GM19240 (cell line): Measurements from ENCODE around the gene BMAL2.

Experiments used
- DNase-seq: peaks from one replicate; pipeline ENCODE4 v3.0.0; 2011; ENCODE audit warnings: low spot score; ENCODE audit not compliant: insufficient read length

Gene BMAL2

DNA sequence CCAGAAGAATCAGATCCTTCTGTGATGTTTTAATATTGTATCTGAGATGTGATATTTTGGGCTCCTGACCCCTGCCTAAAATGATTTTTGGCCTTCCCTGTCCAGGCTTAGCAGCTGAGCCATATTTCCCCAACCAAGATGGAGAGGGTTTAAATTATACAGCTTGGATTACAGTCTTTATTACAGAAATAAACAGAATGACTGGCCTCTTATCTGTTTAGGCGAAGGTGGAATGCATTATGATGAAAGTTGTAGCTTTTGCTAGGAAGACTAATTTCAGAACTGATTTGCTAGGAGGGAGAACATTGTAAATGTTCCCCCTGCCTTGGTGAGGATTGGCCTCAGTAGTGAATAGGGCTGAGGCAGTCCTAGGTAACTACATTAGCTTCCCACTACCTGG, 23.3 kb downstream of the BMAL2 start:
- no peak for DNase-seq

DNA sequence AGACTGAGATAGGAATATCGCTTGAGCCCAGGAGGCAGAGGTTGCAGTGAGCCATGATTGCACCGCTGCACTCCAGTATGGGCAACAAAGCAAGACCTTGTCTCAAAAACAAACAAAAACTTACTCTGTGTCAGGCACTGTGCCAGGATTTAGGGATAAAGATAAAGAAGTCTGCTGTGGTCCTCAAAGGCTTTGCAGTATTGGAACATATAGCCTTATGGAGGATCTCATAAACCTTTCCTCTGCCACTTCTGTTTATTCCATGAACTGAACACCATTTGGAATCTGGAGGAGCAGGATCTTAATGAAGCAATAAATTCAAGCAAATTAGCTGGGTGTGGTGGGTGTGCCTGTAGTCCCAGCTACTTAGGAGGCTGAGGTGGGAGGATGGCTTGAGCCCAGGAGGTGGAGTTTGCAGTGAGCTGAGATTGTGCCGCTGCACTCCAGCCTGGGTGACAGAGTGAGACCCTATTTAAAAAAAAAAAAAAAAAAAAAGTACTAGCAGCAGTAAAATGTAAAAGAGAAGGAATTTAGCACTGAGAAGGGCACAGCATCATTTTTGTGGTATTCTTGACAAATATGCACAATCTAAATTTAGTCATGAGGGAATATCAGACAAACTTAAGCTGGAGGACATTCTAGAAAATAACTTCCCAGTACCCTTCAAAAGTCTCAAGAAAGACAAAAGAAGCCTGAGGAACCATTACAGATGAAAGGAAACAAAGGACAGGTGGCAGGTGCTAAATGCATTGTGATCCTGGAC, 27.1 kb downstream of the BMAL2 start:
- no peak for DNase-seq

DNA sequence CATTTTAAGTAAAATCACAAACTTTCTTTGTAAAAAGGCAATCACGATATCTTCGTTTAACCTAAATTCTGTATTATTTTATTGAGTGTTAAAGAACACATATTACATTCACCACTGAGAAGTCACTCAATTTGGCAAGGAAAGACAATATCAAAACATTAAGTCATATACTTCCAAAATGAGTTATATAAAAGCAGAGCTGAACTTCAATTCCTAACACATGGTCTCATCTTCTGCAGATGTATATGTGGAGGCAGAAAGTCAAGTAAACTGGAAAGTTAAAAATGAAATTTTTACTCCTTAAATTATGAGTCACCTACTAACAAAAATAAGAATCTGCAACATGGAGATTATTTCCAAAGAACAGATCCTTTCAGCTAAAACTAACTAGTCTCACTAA, 28.7 kb downstream of the BMAL2 start:
- DNase-seq = no peak

DNA sequence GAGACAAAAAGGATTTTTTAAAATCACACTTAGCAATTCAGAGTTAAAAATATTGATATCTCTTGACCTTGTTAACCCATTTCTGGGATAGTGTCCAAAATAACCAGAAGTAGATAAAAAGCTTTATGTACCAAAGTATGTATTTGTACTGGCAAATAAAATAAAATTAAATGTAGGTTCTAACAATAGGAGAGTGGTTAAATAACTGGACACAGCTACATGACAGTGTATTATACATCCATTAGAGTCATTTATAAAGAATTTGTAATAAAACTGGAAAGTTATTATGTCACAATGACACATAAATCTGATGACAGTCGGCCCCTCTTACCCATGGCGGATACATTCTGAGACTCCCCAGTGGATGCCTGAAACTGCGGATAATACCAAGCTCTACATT, 34.0 kb downstream of the BMAL2 start:
- DNase-seq = no peak

DNA sequence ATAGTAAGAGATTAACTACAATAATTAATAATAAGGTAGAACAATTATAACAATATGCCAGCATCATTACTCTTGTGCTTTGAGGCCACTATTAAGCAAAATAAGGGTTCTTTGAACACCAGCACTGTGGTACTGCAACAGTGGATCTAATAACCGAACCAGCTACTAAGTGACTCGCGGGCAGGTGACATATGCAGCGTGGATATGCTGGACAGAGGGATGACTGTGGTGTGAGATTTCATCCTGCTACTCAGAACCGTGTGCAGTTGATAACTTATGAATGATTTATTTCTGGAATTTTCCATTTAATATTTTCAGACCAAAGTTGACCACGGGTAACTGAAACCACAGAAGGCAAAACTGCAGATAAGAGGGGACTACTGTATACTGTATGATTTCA, 34.4 kb downstream of the BMAL2 start:
- DNase-seq = no peak

DNA sequence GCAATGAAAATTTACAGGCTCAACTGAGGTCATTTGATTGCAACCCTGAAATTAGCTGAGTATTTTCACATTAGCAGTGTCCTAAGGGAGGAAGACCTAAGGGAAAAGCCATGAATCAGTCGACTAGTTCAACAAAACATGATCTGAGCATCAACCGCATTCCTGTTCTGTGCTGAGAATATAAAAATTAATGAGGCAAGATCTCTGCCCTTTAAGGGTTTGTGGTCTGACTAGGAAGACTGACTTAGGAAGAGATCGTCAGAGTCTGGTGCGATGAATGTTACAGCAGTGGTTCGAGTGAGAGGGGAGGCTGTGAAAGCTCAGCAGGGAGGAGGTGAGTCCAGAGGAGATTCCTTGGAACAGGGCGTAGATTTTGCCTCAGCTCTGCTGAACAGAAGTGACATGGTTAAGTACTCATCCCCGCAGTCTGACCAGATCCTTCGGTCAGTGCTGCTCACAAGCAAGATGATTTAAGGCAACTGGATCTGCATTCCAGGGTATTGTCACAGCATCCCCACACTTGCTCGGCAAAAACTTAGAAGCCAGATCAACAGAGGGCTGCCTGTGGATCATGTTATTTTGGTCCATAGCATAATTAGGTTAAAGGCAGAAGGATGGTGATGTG, 49.6 kb downstream of the BMAL2 start:
- DNase-seq = no peak
